HG03175 (cell line): ENCODE results near the gene ENDOU.

Experiments used
- ATAC-seq: cut with Tn5 transposase; IDR thresholded peaks from one replicate; pipeline ENCODE4 v1.9.1; 2021; ENCODE audit warnings: mild to moderate bottlenecking, moderate library complexity; ENCODE audit not compliant: unreplicated experiment

The ENDOU gene

GRCh38 chr12:47744778-47745436 is 19.6 kb upstream of the ENDOU start:
- no peak for ATAC-seq

- ATAC-seq = no peak
These were observed 18.8 kb upstream of the ENDOU start for GRCh38 chr12:47744005-47744651.

GRCh38 chr12:47743311-47743860 is 18.1 kb upstream of the ENDOU start:
- no peak for ATAC-seq

GRCh38 chr12:47742253-47742825 is 17.0 kb upstream of the ENDOU start:
- ATAC-seq = no peak

- peak; percentile 36 for ATAC-seq
These were observed 16.0 kb upstream of the ENDOU start for GRCh38 chr12:47741340-47741703.

GRCh38 chr12:47740606-47741339 is 15.5 kb upstream of the ENDOU start:
- ATAC-seq = peak; percentile 49

GRCh38 chr12:47739979-47740378 is 14.7 kb upstream of the ENDOU start:
- peak; percentile 43 for ATAC-seq

- no peak for ATAC-seq
These were observed 14.0 kb upstream of the ENDOU start for GRCh38 chr12:47739297-47739696.

GRCh38 chr12:47737936-47738594 is 12.8 kb upstream of the ENDOU start:
- ATAC-seq = no peak

- ATAC-seq = no peak
These were observed 11.8 kb upstream of the ENDOU start for GRCh38 chr12:47736877-47737676.

GRCh38 chr12:47736216-47736615 is 10.9 kb upstream of the ENDOU start:
- ATAC-seq = no peak

- no peak for ATAC-seq
These were observed 10.4 kb upstream of the ENDOU start for GRCh38 chr12:47735649-47736048.

GRCh38 chr12:47734725-47735480 is 9.6 kb upstream of the ENDOU start:
- ATAC-seq = no peak

- ATAC-seq = no peak
These were observed 7.9 kb upstream of the ENDOU start for GRCh38 chr12:47733142-47733541.

GRCh38 chr12:47732504-47732903 is 7.2 kb upstream of the ENDOU start:
- ATAC-seq = no peak

GRCh38 chr12:47731723-47732122 is 6.4 kb upstream of the ENDOU start:
- ATAC-seq = no peak

GRCh38 chr12:47730341-47730744 is 5.1 kb upstream of the ENDOU start:
- no peak for ATAC-seq

- no peak for ATAC-seq
These were observed 3.9 kb upstream of the ENDOU start for GRCh38 chr12:47729233-47729632.

- ATAC-seq = peak; percentile 84
These were observed 603 bp upstream of the ENDOU start for GRCh38 chr12:47725893-47726292.
